CD4-positive, alpha-beta T cell treated with Interleukin-10 for 1 hour (primary cell): ENCODE results near the gene TMC3.
"Not testable (repeated sequence)": the region's sequence is repeated elsewhere in the genome, so short reads cannot be mapped to it uniquely, and the experiment has no call there.

Experiments used
- DNase-seq: peaks from one replicate; pipeline ENCODE4 v3.0.0-alpha.2; 2020

TMC3 gene

GRCh38 chr15:81373775-81374395, at the start of gene TMC3:
TSS of gene TMC3 (minus strand) at chr15:81374213. CDS start at chr15:81374077, 136 bp downstream.
- DNase-seq, result no peak

GRCh38 chr15:81421461-81421860, 47.4 kb upstream of the TMC3 start:
- no peak for DNase-seq

GRCh38 chr15:81419332-81419943, 45.4 kb upstream of the TMC3 start:
- DNase-seq, result no peak

GRCh38 chr15:81418891-81419290, 44.9 kb upstream of the TMC3 start:
- DNase-seq, result no peak

GRCh38 chr15:81418444-81418843, 44.4 kb upstream of the TMC3 start:
- DNase-seq, result no peak

- not testable (repeated sequence) for DNase-seq
These were observed 40.4 kb upstream of the TMC3 start for GRCh38 chr15:81414274-81414968.

- DNase-seq, result no peak
These were observed 39.8 kb upstream of the TMC3 start for GRCh38 chr15:81413851-81414250.

- DNase-seq, result no peak
These were observed 38.1 kb upstream of the TMC3 start for GRCh38 chr15:81411969-81412633.

- no peak for DNase-seq
These were observed 37.0 kb upstream of the TMC3 start for GRCh38 chr15:81411051-81411450.

GRCh38 chr15:81410318-81410753, 36.3 kb upstream of the TMC3 start:
- DNase-seq, result peak; percentile 60

GRCh38 chr15:81407718-81408117, 33.7 kb upstream of the TMC3 start:
- DNase-seq, result no peak

GRCh38 chr15:81407176-81407575, 33.2 kb upstream of the TMC3 start:
- no peak for DNase-seq

- peak; percentile 65 for DNase-seq
These were observed 26.7 kb upstream of the TMC3 start for GRCh38 chr15:81400640-81401236.

- DNase-seq, result no peak
These were observed 25.0 kb upstream of the TMC3 start for GRCh38 chr15:81398910-81399551.

- no peak for DNase-seq
These were observed 24.4 kb upstream of the TMC3 start for GRCh38 chr15:81398456-81398855.

GRCh38 chr15:81394603-81395002, 20.6 kb upstream of the TMC3 start:
- no peak for DNase-seq

- DNase-seq, result no peak
These were observed 17.6 kb upstream of the TMC3 start for GRCh38 chr15:81391657-81392056.

GRCh38 chr15:81388436-81388770, 14.4 kb upstream of the TMC3 start:
- DNase-seq, result no peak

GRCh38 chr15:81387621-81388435, 13.8 kb upstream of the TMC3 start:
- no peak for DNase-seq

GRCh38 chr15:81386947-81387346, 12.9 kb upstream of the TMC3 start:
- DNase-seq, result no peak

GRCh38 chr15:81385721-81386076, 11.7 kb upstream of the TMC3 start:
- no peak for DNase-seq
